ENCODE measurements around the gene ATG14. TPM values are rescaled to one million over a fixed set of nuclear protein-coding genes. Genes with fewer than 3 reads are reported as not detected.

The ATG14 gene
- total and polyA plus RNA-seq, 2 of the 8 experiments (the other 6 are each of a cell fraction or from before 2014, with no cell fraction given) = 4.9 to 10.8 TPM

DNA sequence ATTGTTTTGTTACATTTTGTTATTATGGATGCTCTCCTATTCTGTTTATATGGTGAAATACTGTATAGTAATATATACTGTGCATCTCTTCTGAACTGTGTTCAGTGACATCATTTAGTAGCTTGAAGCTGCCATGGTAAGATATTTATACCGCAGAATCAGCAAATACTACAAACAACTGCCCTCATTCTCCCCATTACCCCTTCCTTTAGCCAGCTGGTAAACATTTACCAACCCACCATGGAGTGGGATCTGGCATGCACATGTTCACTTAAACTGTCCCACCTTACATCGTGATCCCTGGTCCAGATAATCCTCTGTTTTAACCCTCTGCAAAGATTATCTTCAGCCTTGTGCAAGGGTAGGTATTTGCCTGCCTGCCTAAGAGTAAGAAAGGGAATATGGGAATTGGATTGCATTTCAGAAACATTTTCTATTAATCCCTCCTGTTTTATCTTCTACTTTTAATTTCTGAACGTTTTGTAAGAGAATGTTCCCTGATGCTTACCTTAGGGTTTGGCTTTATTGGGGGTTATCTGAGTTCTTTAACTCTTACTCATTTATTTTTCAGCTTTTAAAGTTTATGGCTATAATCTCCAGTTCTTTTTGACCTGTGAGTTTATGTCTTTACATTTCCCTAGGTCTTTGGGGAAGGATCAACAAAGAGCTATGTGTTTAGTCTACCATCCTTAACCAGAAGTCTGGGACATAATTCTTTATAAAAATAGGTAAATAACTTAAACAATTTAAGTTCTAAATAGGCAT, 93.9 kb downstream of the ATG14 start:
- Histone ChIP-seq H3K27me3 (replicated peaks in 1 of 4; ENCODE audit: control insufficient read depth in 3 of 4, extremely low read depth in 1 of 4, insufficient read depth in 3 of 4, low read length in 3 of 4) (no peaks in the 10 kb centered on the region), H2AK5ac (ENCODE audit: low read depth, low read length) (no peak overlapping the region), H2BK20ac (ENCODE audit: low read length) (no peak overlapping the region), H3K4ac (replicated peaks; ENCODE audit: insufficient read length, low read depth, low read length) (no peak overlapping the region), H4K20me1 (replicated peaks in 1 of 2; ENCODE audit: control insufficient read depth in 1 of 2, insufficient read depth in 2 of 2, low read length in 2 of 2) (peaks cover 0 to 2% of the 10 kb centered on the region in 2 experiments), H3K79me1 (ENCODE audit: low read depth, low read length) (no peaks in the 10 kb centered on the region; the same call in 1 of the 2 replicates), H4K91ac (replicated peaks; ENCODE audit: insufficient read length, low read length) (no peak overlapping the region), H3K9ac (replicated peaks in 1 of 4; ENCODE audit: extremely low read depth in 1 of 4, low read depth in 3 of 4, low read length in 3 of 4) (no peak overlapping the region), H2AFZ (ENCODE audit: low read length) (no peak overlapping the region), H3K4me3 (ENCODE audit: extremely low read depth in 1 of 4, insufficient read depth in 2 of 4, low read depth in 3 of 4, low read length in 4 of 4) (no peak overlapping the region), H4K8ac (ENCODE audit: extremely low read depth, insufficient read depth, low read length) (no peak overlapping the region), H3K56ac (replicated peaks; ENCODE audit: insufficient read length, low read depth, low read length) (no peak overlapping the region), H3K18ac (ENCODE audit: extremely low read depth, low read length) (no peak overlapping the region), H3K4me1 (replicated peaks in 1 of 4; ENCODE audit: control insufficient read depth in 3 of 4, insufficient read depth in 4 of 4, low read length in 3 of 4) (no peaks in the 10 kb centered on the region), H2BK5ac (ENCODE audit: low read depth, low read length) (no peak overlapping the region), H3K36me3 (ENCODE audit: control insufficient read depth in 2 of 4, insufficient read depth in 4 of 4, low read length in 3 of 4) (peaks cover 0 to 7% (median 3%) of the 10 kb centered on the region in 4 experiments; a peak in 3 of 8 replicates), H2BK15ac (ENCODE audit: low read length) (no peak overlapping the region), H3K9me3 (ENCODE audit: insufficient read depth in 2 of 2, low read depth in 1 of 2, low read length in 1 of 2) (peaks cover 0 to 9% of the 10 kb centered on the region in 2 experiments; a peak in 3 of 4 replicates), H2BK120ac (replicated peaks; ENCODE audit: low read depth, low read length) (no peak overlapping the region), H3K79me2 (ENCODE audit: control insufficient read depth in 1 of 2, insufficient read depth in 2 of 2, low read length in 2 of 2) (peaks cover 0 to 3% of the 10 kb centered on the region in 2 experiments; a peak in 2 of 4 replicates), H4K5ac (ENCODE audit: insufficient read length, low read depth, low read length) (no peak overlapping the region), H3K27ac (ENCODE audit: low read depth, low read length) (no peak overlapping the region), H3K23ac (ENCODE audit: insufficient read length) (no peak overlapping the region), H3K4me2 (ENCODE audit: insufficient read depth in 1 of 2, low read depth in 2 of 2, low read length in 2 of 2) (no peak overlapping the region), H3K23me2 (ENCODE audit: low read depth, low read length) (no peaks in the 10 kb centered on the region), H3K14ac (ENCODE audit: insufficient read length) (no peak overlapping the region), H2BK12ac (ENCODE audit: low read depth, low read length) (no peak overlapping the region)
- 56% methylated on average over 3 of the region's 3 CpGs; no CpG with 5 or more reads in 1 of the 2 experiments for WGBS, 2 experiments (ENCODE audit: extremely low coverage in 1 of 2, insufficient coverage in 1 of 2, insufficient read length in 1 of 2, insufficient replicate concordance in 2 of 2, low coverage in 1 of 2, low lambda C conversion rate in 2 of 2, missing lambda C conversion rate in 1 of 2)
- POLR2A ChIA-PET (ENCODE audit: partially characterized antibody) = no interaction called here
- DNase-seq (ENCODE audit: low read depth in 1 of 2, low spot score in 2 of 2) (no peak), FAIRE-seq (no peak)
- CTCF ChIA-PET (ENCODE audit: partially characterized antibody) = no interaction called here
- no peak for TF ChIP-seq CEBPB (IDR thresholded peaks at IDR 0.05; ENCODE audit: low read depth, low read length)
- no peak for TF ChIP-seq TBP (IDR thresholded peaks at IDR 0.05; ENCODE audit: low read depth, low read length)
- TF ChIP-seq RBBP5 (IDR thresholded peaks at IDR 0.05; ENCODE audit: borderline replicate concordance, low read depth, low read length) = no peak
- TF ChIP-seq EGR1 (IDR thresholded peaks at IDR 0.05; ENCODE audit: borderline replicate concordance, low read depth, low read length) = no peak
- TF ChIP-seq, protein P1, sequence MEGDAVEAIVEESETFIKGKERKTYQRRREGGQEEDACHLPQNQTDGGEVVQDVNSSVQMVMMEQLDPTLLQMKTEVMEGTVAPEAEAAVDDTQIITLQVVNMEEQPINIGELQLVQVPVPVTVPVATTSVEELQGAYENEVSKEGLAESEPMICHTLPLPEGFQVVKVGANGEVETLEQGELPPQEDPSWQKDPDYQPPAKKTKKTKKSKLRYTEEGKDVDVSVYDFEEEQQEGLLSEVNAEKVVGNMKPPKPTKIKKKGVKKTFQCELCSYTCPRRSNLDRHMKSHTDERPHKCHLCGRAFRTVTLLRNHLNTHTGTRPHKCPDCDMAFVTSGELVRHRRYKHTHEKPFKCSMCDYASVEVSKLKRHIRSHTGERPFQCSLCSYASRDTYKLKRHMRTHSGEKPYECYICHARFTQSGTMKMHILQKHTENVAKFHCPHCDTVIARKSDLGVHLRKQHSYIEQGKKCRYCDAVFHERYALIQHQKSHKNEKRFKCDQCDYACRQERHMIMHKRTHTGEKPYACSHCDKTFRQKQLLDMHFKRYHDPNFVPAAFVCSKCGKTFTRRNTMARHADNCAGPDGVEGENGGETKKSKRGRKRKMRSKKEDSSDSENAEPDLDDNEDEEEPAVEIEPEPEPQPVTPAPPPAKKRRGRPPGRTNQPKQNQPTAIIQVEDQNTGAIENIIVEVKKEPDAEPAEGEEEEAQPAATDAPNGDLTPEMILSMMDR (IDR thresholded peaks at IDR 0.05; ENCODE audit: control extremely low read depth in 1 of 3, insufficient read depth in 1 of 3, low read depth in 1 of 3, low read length in 3 of 3) = no peak
- TF ChIP-seq SIN3A (conservative IDR thresholded peaks at IDR 0.05 in 1 of 2, IDR thresholded peaks at IDR 0.05 in 1 of 2; ENCODE audit: low read depth in 1 of 2, low read length in 2 of 2) = no peak
- TF ChIP-seq POLR2AphosphoS5 (IDR thresholded peaks at IDR 0.05; ENCODE audit: low read depth, low read length) = no peak
- TF ChIP-seq EZH2 (IDR thresholded peaks at IDR 0.05; ENCODE audit: low read depth, low read length, severe bottlenecking) = no peak
- TF ChIP-seq CTBP2 (IDR thresholded peaks at IDR 0.05; ENCODE audit: borderline replicate concordance, insufficient read depth, insufficient read length, low read length) = no peak
- TF ChIP-seq BCL11A (IDR thresholded peaks at IDR 0.05; ENCODE audit: low read depth in 2 of 2, low read length in 2 of 2) = no peak

All from H1 (cell line).